Esophagus squamous epithelium (tissue), 5 donors: ENCODE results near the gene IL6R. TPM values are rescaled to one million over a fixed set of nuclear protein-coding genes. Genes with fewer than 3 reads are reported as not detected.

Experiments
- DNase-seq: peaks from one replicate; lab custom pipeline; 2025; lab: John Stamatoyannopoulos, UW
- H3K27ac ChIP-seq, 4 donors: fragments of 200-600 bp; sonication (generic); one replicate each; pipeline ENCODE4 v1.5.1; 2016 to 2019; ENCODE audit warnings: mild to moderate bottlenecking in 1 of 4
- H3K27me3 ChIP-seq, 4 donors: fragments of 200-600 bp; sonication (generic); 1 replicate in 3 of 4; 2 replicates in 1 of 4; pipeline versions ENCODE4 v1.5.1 to v1.6.0; 2017 to 2021; ENCODE audit warnings: antibody characterized with exemption in 1 of 4
- H3K36me3 ChIP-seq, 3 donors: fragments of 200-600 bp; sonication (generic); one replicate each; pipeline ENCODE4 v1.5.1; 2016 to 2019
- H3K4me1 ChIP-seq, 3 donors: fragments of 200-600 bp; sonication (generic); one replicate each; pipeline ENCODE4 v1.5.1; 2017 to 2019
- H3K4me3 ChIP-seq, 4 donors: fragments of 200-600 bp; sonication (generic); 1 replicate in 3 of 4; 2 replicates in 1 of 4; pipeline ENCODE4 v1.5.1; 2016 to 2019; ENCODE audit warnings: mild to moderate bottlenecking in 2 of 4, moderate library complexity in 1 of 4
- H3K9me3 ChIP-seq, 3 donors: fragments of 200-600 bp; sonication (generic); one replicate each; pipeline ENCODE4 v1.5.1; 2016 to 2019
- POLR2A ChIP-seq, 4 donors: fragments of 450-650 bp; IDR thresholded peaks; one replicate each; pipeline ENCODE4 v1.6.1; 2017; ENCODE audit warnings: antibody characterized with exemption in 4 of 4, mild to moderate bottlenecking in 4 of 4, moderate library complexity in 3 of 4
- WGBS, 2 donors: methylation state at CpG; one replicate each; pipeline ENCODE4 v1.1.5; 2018; 5-methylcytosine and 5-hydroxymethylcytosine counted together
- intact Hi-C: fragments of 100-400 bp; cut with DNase I; formaldehyde crosslinking; loops from one replicate; pipeline ENCODE4 v1.15.0; 2022
- total RNA-seq, 4 donors: library from RNA; depleted of rRNA; stranded (reverse); fragments of >200 nt; gene quantifications; one replicate each; pipeline ENCODE4 v1.1.0, GENCODE V29; 2016
- TF ChIP-seq, protein P1 (sequence below), 6 experiments: fragments of 450-650 bp in 4 of 6; fragments of 200-600 bp in 2 of 6; sonication (generic) in 2 of 6; IDR thresholded peaks; one replicate each; pipeline ENCODE4 v1.5.1; 2016 to 2019; ENCODE audit warnings: antibody characterized with exemption in 6 of 6, mild to moderate bottlenecking in 4 of 6, moderate library complexity in 4 of 6
- donor health status: DM: yes; HTN: yes; CAD: no.

IL6R gene
- total RNA-seq, 4 donors from 2014 or later: 6.4 to 47.7 (median 8.1) TPM

DNA sequence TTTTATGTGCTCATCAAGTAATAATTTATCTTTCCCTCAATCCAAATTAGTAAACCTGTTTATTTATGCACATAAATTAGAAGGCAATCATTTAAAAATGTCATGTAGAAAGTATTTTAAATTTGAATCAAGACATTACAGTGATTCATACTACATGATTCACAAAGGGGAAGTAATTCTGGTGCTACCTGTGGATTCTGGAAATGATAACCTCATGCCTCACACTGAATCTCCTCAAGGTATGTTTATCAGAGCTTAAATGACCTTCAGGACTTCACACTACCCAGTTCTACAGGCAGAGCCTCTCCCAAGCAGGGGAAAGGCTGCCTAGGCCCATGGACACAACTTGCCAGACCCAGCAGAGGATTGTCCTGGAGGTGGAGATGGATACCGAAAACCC lies 71.6 kb downstream of the IL6R start:
- 100% methylated on average over 1 of the region's 1 CpG for WGBS, 2 donors
- intact Hi-C loops: loop anchor here (10.0 kb wide), 1 partner anchor 72 kb away; the partner anchor contains the start of gene IL6R
- no peak for DNase-seq
- Histone ChIP-seq H3K27me3 (no peaks in the 10 kb centered on the region), H3K4me3 (no peak overlapping the region), H3K27ac (no peak overlapping the region), H3K4me1 (peaks cover 0 to 22% (median 3%) of the 10 kb centered on the region in 3 donors), H3K36me3 (no peaks in the 10 kb centered on the region), H3K9me3 (no peaks in the 10 kb centered on the region)
- no peak for TF ChIP-seq POLR2A (IDR thresholded peaks at IDR 0.05)
- TF ChIP-seq, protein P1, sequence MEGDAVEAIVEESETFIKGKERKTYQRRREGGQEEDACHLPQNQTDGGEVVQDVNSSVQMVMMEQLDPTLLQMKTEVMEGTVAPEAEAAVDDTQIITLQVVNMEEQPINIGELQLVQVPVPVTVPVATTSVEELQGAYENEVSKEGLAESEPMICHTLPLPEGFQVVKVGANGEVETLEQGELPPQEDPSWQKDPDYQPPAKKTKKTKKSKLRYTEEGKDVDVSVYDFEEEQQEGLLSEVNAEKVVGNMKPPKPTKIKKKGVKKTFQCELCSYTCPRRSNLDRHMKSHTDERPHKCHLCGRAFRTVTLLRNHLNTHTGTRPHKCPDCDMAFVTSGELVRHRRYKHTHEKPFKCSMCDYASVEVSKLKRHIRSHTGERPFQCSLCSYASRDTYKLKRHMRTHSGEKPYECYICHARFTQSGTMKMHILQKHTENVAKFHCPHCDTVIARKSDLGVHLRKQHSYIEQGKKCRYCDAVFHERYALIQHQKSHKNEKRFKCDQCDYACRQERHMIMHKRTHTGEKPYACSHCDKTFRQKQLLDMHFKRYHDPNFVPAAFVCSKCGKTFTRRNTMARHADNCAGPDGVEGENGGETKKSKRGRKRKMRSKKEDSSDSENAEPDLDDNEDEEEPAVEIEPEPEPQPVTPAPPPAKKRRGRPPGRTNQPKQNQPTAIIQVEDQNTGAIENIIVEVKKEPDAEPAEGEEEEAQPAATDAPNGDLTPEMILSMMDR (IDR thresholded peaks at IDR 0.05): no peak

DNA sequence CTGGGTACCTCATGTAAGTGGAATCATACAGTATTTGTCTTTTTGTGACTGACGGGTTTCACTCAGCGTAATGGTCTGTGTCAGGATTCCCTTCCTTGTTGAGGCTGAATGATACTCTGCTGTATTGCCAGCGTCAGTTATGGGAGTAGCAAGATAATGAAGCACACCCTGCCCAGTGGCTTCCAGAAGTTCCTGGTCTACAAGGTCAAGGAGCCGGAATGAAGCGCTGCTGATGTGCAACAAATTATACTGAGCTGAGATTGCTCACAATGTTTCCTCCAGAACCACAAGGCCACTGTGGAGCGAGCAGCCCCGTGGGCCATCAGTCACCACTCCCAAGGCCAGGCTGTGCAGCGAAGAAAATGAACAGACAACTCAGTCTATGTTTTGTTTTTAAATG lies 72.9 kb downstream of the IL6R start:
- no peak overlapping the region for H3K4me3 ChIP-seq
- WGBS, 2 donors: 83 to 87% methylated on average over 7 to 8 of the region's 8 CpGs
- DNase-seq: no peak
- TF ChIP-seq, protein P1 (IDR thresholded peaks at IDR 0.05): no peak
- no peak for TF ChIP-seq POLR2A (IDR thresholded peaks at IDR 0.05)
- H3K27me3 ChIP-seq: no peaks in the 10 kb centered on the region
- H3K4me1 ChIP-seq: peaks cover 0 to 22% (median 3%) of the 10 kb centered on the region in 3 donors
- intact Hi-C loops: loop anchor here (10.0 kb wide), 1 partner anchor 73 kb away; the partner anchor contains the start of gene IL6R
- no peak overlapping the region for H3K27ac ChIP-seq
- H3K9me3 ChIP-seq: no peaks in the 10 kb centered on the region
- H3K36me3 ChIP-seq: no peaks in the 10 kb centered on the region

GRCh38 chr1:154478639-154479038 lies 73.5 kb downstream of the IL6R start:
- Histone ChIP-seq H3K27me3 (no peaks in the 10 kb centered on the region), H3K27ac (no peak overlapping the region), H3K4me1 (peaks cover 0 to 22% (median 3%) of the 10 kb centered on the region in 3 donors), H3K9me3 (no peaks in the 10 kb centered on the region), H3K36me3 (peaks cover 0 to 4% (median 0%) of the 10 kb centered on the region in 3 donors), H3K4me3 (no peak overlapping the region)
- intact Hi-C loops: loop anchor here (10.0 kb wide), 1 partner anchor 74 kb away; the partner anchor contains the start of gene IL6R
- 40 to 53% methylated on average over 5 of the region's 5 CpGs for WGBS, 2 donors
- TF ChIP-seq, protein P1 (IDR thresholded peaks at IDR 0.05): peak in 4 of 6 experiments; percentile 17 to 41 (median 22)
- TF ChIP-seq POLR2A (IDR thresholded peaks at IDR 0.05): no peak
- no peak for DNase-seq

- Histone ChIP-seq H3K27me3 (no peaks in the 10 kb centered on the region), H3K36me3 (peaks cover 0 to 9% (median 0%) of the 10 kb centered on the region in 3 donors), H3K27ac (peak overlapping the region in 1 of 4 donors; percentile 42), H3K9me3 (no peaks in the 10 kb centered on the region), H3K4me3 (no peak overlapping the region), H3K4me1 (peaks cover 0 to 23% (median 4%) of the 10 kb centered on the region in 3 donors)
- intact Hi-C loops: loop anchor here (10.0 kb wide), 1 partner anchor 75 kb away; the partner anchor contains the start of gene IL6R
- TF ChIP-seq, protein P1 (IDR thresholded peaks at IDR 0.05): peak; percentile 86 to 98 (median 93)
- TF ChIP-seq POLR2A (IDR thresholded peaks at IDR 0.05): no peak
- 27 to 40% methylated on average over 7 to 9 of the region's 9 CpGs for WGBS, 2 donors
- DNase-seq: no peak
Measured at GRCh38 chr1:154479764-154480421, 74.8 kb downstream of the IL6R start.

GRCh38 chr1:154481053-154481452 lies 75.9 kb downstream of the IL6R start:
- WGBS, 2 donors: 55 to 76% methylated on average over 1 of the region's 1 CpG
- intact Hi-C loops: no loop called here

More at GRCh38 chr1:154481053-154481452, 75.9 kb downstream of the IL6R start:
- TF ChIP-seq POLR2A (IDR thresholded peaks at IDR 0.05): no peak
- TF ChIP-seq, protein P1 (IDR thresholded peaks at IDR 0.05): no peak
- Histone ChIP-seq H3K27ac (peak overlapping the region in 1 of 4 donors; percentile 10), H3K4me1 (peaks cover 0 to 34% (median 14%) of the 10 kb centered on the region in 3 donors), H3K4me3 (no peak overlapping the region), H3K27me3 (no peaks in the 10 kb centered on the region), H3K36me3 (peaks cover 0 to 9% (median 0%) of the 10 kb centered on the region in 3 donors), H3K9me3 (no peaks in the 10 kb centered on the region)
- no peak for DNase-seq
